ENCODE data around the gene SYNJ2.
"Not testable (repeated sequence)": the region's sequence is repeated elsewhere in the genome, so short reads cannot be mapped to it uniquely, and the experiment has no call there.

The SYNJ2 gene

DNA sequence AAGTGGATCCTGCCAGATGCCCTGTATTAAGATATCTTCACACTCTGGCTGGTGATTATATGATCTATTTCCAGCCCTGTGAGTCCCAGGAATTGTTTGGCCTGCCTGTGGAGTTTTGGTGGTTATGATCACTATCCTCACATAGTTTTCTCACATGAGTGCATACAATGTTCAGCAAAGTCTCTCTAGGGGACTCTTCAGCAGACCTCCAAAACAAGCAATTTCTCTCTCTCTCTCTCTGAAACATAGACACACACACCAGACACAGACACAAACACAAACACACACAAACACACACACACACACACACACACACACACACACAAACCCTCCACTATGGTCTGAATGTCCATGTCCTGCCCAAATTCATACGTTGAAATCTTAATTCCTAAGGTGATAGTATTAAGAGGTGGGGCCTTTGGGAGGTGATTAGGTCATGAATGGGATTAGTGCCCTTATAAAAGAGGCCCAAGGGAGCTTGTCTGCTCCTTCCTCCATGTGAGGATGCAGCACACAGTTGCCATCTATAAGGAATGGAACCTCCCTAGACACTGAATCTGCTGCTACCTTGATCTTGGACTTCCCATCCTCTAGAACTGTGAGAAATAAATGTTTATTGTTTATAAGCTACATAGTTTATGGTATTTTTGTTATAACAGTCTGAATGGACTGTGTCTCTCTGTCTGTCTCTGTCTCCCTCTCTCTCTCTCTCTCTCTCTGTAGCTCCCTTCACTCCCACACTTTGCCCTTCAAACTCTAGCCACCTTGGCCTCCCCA lies 22.0 kb upstream of the SYNJ2 start:
- no peak for DNase-seq

DNA sequence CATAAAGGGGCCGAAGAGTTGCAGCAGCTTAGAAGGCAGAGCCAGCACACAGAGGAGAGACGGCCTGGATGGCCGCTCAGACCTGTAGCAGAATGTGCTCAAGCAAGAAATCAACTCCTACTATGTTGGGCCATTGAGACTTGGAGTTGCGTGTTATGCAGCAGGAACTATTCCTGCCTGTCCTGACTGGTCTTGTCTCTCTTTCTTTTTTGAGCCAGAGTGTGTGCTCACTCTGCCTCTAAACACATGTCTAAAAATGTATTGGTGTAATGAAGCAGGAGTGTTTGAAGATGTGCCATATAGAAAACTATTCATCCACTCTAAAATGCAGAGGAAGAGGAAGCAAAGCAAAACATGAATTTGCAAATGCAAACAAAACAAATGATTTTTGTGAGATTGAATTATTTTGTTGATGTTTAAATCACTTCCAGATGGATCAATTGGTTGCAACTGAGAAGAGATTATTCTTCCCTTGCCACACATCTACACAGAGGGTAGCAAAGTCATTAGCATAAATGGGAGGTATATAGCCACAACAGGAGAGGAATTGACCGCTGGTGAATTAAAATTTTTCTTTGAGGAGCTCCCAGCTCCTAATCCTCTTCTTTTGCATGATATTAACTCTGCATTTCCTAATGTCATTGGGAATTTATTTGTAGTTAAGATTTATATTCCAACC lies 20.4 kb upstream of the SYNJ2 start:
- DNase-seq: no peak

DNA sequence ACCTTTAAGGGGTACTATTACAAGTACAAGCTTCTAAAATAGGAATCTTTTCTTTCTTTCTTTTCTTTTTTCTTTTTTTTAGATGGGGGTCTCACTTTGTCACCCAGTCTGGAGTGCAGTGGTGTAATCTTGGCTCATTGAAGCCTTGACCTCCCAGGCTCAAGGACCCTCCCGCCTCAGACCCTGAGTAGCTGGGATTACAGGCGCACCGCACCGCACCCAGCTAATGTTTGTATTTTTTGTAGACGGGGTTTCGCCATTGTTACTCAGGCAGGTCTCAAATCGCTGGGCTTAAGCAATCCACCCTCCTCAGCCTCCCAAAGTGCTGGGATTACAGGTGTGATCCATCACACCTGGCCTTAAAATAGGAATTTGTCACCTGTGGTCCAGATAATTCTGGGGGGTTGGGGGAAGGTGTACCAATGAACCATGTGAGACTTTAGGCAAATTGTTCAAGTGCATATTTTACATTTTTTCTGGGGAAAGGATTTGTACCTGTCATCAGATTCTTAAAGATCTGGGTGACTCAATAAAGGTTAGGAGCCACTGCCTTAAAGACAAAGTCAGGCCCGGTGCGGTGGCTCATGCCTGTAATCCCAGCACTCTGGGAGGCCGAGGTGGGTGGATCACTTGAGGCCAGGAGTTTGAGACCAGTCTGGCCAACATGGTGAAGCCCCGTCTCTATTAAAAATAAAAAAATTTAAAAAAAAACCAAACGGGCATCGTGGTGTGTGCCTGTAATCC lies 19.7 kb upstream of the SYNJ2 start:
- no peak for DNase-seq

DNA sequence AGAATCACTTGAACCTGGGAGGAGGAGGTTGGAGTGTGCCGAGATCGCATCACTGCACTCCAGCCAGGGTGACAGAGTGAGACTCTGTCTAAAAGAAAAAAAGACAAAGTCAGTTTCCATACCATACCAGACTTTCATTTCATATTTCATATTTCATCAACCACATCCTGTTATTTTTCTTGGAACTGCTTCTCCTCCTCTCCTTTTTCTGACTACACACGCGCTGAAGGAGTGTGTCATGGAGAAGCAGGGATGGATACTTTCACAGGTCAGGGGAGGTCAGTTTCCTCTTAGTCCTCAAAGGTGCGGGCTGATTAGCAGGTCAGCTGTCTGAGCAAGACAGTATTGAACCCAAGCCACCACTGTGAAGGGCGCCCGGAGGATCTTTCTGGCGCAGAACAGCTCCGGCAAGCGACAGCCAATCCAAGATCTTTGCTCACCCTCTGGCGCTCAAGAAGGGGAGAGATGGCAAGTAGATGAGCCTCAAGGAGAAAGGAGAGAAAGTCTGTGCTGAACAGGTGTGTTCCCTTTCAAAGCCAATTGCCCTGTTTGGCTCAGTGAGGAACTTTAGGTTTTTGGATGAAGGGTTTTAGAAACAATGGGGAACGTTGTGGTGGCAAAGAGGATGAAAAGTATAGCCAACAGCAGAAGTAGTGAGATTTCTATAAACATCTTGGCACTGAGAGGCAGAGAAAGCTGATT lies 18.9 kb upstream of the SYNJ2 start:
- DNase-seq: peak; percentile 36

DNA sequence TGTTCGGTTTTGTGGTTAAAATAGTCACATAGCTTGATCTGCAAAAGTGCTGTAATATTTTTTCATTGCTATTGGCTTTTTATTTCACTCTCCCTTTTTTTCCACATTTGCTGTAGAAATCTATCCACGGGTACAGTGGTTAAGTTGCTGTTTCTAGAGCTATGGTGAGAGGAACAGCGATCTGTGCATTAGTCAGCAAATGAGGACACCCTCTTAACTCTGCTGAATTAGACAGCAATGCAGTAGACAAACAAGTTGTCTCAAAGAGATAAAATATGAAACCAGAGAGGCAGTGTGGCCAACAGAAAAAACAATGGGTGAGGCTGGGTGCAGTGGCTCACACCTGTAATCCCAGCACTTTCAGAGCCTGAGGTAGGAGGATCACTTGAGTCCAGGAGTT lies 17.6 kb upstream of the SYNJ2 start:
- DNase-seq: no peak

DNA sequence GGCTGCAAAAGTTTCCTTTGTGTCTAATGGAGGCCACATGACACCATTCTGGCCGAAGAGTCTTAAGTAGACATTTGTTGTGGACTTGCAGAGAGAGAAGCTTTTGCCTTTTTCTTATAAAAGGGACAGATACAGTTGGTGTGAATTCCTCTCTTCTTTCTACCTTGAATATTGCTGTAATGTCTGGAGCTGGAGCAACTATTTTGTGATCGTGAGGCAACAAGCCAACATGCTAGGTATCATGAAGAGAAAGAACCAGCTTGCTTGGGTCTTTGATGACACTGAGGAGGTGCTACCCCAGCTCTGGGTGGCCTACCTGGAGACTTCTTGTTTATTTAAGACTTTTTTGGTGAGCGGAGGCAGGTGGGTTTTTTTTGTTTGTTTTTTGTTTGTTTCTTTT lies 16.3 kb upstream of the SYNJ2 start:
- DNase-seq: no peak

DNA sequence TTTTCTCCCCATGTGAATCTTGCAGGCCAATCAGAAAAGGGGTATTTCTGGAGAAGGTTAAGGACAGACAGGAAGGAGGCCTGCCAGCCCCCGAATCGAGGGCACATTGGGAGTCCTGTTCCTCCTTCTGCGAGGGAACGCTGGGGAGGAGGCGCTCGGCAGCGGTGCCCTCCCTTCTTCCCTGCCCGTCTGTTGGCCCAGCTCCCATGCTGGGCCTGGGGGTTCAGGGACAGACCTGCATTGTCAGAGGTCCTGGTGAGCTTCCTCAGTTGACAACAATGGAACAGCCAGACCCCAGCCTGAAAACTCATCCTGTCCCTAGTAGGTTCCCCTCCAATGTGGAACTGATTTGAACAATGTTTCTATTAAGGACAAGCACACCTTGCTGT lies 15.1 kb upstream of the SYNJ2 start:
- DNase-seq: no peak

DNA sequence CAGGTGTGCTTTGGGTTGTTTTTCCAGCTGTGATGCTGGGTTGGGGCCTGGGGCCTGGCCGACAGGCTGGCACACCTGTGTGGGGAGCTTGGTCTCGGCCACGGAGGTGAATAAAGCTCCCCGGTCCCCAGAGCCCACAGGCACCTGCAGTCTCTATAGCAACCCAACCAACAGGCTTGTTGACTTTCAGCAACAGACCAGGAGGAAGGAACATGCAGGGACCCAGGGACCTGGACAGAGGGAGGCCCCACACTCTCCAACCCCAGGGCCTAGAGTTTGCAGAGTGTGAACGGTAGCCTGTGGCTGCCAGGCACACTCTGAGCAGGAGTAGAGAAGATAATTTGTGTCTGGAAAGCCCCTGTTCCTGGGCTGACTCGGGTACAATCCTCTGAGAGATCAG lies 14.6 kb upstream of the SYNJ2 start:
- DNase-seq: no peak

DNA sequence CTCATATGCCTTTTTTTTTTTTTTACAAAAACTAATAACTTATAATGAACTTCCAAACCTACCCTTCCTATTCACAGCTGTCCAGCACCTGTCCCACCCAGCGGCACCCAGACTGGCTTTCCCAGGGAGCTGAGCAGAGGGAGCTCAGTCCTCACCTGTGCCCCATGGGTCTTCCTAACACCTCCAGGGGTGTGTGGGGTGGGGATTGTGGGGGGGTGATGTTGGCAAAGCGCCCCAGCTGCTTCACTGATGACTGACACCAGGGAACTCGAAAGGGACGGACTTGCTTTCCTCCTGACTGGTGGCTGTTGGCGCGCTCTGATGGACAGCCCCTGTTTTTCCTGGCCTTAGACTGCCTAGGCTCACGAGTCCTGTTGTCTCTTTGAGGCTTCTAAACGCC lies 14.2 kb upstream of the SYNJ2 start:
- no peak for DNase-seq

DNA sequence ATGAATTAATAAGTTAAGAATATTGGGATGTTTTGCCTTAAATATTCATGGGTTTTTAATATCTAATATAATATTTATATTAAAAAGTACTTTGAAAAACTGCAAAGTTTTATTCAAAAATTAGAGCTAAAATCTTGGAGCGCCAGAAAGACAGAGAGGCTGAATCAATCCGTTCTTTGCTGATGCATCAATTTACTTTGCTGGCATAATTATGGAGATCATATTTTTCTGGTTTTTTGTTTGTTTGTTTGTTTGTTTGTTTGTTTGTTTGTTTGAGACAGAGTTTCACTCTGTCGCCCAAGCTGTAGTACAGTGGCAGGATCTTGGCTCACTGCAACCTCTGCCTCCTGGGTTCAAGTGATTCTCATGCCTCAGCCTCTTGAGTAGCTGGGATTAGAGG lies 9.5 kb upstream of the SYNJ2 start:
- DNase-seq: not testable (repeated sequence)

DNA sequence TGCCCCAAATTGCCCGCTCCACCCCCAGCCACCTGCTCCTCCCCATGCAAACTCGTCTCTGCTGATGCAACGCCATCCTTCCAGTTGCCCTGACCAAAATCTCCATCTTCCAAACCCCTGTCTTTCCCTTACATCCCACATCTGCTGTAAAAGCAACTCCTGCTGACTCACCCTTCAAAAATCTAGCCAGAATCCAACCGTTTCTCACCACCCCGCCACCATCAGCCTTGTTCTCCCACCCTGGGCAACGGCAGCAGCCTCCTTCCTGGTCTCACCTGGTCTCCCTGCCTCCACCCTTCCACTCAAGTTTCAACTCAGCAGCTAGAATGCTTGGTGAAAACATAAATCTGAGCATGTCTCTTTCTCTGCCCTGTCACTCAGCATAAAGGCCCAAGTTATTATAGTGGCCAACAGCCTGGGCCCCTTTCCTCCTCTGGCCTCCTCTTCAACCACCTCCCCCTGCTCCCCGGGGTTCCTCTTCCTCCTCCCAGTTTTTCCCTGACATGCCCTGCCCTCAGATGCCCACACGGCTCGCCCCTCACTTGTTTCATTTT lies 7.2 kb upstream of the SYNJ2 start:
- no peak for DNase-seq

DNA sequence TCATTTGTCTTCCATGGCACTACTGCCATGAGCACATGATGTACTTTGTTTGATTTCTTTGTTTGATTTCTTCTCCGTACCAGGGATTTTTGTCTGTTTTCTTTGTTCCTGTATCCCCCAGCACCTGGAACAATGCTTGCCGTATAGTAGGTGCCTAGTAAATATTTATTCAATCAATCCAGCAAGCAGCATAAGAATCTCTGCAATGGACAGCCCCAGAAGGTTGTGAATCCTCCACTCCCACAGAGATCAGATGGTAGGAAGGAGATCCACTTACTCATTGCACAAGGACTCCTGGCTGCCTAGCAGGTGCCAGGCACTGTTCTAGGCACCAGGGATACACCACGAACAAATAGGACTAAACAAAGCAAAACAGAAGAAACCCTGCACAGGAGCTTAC lies 6.7 kb upstream of the SYNJ2 start:
- DNase-seq: no peak

DNA sequence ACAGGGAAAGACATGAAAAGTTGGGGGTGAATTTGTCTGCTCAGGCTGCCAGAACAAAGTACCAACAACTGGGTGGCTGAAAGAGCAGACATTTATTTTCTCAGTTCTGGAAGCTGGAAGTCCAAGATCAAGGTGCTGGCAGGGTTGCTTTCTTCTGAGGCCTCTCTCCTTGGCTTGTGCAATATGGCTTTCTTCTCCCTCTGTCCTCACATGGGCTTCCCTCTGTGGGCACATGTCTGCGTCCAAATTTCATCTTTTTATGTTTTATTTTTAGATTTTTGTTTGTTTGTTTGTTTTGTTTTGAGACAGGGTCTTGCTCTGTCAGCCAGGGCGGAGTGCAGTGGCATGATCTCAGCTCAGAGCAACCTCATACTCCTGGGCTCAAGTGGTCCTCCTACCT lies 6.2 kb upstream of the SYNJ2 start:
- DNase-seq: no peak

DNA sequence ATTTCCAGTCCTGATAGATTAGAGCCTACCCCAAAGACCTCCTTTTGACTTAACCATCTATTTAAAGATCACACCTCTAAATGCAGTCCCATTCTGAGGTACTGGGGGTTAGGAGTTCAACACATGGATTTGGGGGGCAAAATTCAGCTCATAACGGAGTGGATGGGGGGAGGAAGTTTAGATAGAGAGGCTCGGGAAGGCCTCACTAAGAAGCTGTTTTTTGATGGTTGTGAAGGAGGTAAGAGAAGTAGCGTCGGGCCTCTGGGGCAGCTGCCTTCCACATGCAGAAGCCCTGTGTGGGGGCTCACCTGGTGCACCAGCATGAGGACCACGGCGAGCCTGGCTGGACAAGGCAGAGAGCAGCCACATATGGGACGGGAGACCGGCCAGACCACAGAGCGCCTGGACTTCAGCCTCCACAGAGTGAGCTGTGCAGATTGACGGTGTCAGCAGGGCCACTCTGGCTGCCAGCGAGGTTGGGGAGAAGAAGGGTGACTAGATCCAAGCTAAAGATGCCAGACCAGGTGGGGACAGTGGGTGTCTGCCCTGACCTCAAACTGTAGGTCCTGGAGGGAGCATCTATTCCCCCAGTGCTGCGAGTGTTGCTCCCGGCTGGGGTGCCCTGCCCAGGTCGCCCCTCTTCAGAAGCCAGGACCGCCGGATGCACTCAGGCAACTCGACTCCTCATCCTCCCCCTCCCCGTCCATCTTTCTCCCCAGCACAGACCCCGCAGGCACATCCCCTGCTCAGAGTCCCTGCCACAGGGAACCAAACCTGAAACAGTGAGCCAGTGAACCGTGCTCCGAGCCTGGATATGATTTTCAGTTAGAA lies 5.1 kb upstream of the SYNJ2 start:
- DNase-seq: no peak

DNA sequence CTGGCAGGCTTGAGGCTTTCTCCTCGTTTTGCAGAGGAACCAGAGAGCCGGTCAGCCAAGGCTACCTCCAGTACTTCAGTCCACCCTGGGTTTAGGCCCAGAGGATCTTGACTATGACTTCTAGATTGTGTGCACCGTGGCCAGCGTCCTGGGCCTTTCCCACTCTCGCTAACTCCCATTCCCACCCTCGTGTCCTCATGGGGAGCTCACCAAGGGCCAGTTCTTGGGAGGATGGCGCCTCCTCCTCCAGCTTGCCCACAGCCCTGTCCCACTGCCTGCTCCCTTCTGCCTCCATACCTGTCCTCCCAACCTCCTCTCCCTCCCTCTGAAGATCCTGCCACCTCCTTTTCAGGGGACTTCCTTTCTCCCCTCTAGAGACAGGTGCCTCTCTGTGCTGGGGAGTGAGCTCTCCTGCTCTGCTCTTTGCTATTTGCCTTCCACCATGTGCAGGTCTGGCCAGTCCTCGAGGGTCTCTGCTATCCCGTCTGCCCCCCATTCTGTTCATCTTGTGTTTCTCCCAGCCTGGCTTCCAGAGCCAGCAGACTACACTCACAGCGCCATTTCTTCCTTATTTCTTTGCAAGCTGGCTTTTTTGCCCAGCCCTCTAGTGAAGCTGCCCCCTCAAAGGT lies 4.4 kb upstream of the SYNJ2 start:
- DNase-seq: no peak

DNA sequence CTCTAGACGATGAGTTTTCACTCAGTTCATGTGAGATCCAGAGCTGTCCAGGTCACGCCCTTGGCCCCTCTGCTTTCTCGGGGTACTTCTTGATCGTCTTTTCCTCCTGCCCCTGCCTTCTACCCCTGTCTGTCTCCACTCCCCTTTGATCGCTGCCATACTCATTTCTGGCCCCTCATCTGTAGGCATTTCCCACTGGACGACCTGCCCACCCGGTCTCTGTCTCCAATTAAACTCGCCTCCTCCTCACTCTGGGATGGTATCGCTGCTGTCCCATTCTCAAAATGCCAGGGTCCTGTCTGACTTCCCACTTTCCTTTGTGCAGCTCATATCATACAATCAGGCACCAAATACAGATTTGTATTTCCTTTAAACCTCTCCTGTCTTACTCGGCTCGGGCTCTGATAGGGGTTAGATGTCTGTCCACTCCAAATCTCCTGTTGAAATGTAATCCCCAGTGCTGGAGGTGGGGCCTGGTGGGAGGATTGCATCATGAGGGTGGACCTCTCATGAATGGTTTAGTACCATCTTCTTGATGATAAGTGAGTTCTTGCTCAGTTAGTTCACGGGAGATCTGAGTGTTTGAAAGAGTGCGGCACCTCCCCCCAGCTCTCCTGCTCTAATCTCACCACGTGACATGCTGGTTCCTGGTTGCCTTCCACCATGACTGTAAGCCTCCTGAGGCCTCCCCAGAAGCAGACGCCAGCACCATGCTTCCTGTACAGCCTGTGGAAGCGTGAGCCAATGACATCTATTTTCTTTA lies 3.5 kb upstream of the SYNJ2 start:
- DNase-seq: no peak

DNA sequence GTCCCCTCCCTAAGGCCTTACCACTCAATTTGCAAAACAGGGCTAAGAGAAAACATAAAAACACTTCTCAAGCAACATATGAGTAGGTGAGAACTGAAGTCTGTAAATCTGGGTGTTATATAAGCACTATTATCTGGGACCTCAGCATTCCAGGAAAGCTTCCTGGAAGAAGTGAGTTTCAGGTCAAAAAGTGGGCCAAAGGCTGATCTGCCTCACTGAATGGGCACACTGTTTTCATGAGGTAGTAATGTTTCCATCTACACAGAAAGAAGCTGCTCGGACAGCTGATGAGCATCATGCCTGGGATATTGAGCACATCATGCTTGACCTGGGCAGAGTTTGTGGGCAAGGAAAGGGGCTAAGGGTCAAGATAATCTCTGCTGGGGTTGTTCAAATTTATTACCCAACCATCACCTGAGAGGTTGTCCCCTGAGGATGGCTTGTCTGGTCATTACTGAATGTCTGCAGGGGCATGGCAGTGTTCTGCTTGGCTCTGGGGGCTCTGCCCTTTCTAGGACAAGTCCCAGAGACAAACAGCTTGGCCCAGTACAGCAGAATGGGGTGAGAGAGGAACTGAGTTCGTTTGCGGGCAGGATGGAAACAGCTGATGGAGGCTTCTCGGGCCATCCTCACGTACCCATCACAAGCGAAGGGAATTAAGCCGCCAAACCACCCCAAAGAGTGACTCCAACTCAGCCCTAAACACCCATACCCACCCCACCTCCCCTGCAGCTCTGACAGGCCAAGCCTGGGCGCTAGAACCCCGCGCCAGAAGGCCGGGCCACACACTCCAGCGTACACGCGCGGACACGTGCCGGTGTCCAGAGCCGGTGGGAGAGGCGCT lies 1.2 kb upstream of the SYNJ2 start:
- DNase-seq: no peak

DNA sequence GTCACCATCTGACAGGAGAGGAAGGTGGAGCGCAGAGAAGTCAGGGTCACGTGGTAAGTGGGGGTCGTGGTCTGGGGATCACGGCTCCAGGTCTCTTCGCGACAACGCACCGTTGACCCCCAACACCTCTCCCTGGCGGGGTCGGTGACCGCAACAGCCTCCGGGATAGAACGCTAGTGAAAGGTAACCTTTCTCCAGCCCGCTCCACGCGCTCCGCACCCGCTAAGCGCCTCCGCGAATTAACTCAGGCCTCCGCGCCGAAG lies 600 bp upstream of the SYNJ2 start:
- DNase-seq: no peak

DNA sequence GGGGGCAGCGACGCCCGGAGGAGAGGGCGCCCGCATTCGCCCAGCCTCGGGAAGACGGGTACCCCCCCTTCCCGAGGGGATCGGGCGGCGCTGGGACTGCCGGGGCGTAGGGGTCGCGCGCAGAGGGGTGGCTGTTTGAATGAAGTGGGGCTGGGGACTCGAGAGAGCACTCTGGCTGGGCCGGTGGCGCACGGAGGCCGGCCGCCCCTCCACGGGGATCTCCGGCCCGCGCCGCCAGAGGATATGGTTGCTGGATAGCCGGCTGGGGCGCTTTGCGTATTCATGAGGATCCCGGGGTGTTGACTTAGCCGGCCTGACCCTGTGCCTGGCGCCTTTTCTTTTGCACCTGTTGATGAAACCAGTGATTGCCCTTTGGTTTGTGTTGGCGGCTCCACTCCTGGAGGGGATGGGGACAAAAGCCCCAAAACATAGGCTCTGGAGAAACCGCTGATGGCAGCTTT lies 469 bp downstream of the SYNJ2 start:
- peak; percentile 46 for DNase-seq
